GM21576 (cell line): ENCODE measurements around the gene STXBP5L.
"Not testable (repeated sequence)": the region's sequence is repeated elsewhere in the genome, so short reads cannot be mapped to it uniquely, and the experiment has no call there.

ENCODE experiments used
- ATAC-seq: cut with Tn5 transposase; IDR thresholded peaks from one replicate; pipeline ENCODE4 v1.9.1; 2021; ENCODE audit warnings: mild to moderate bottlenecking, moderate library complexity; ENCODE audit not compliant: unreplicated experiment

STXBP5L gene

GRCh38 chr3:121223116-121223515 lies 315.1 kb downstream of the STXBP5L start:
- no peak for ATAC-seq

GRCh38 chr3:121228971-121229370 lies 321.0 kb downstream of the STXBP5L start:
- ATAC-seq = no peak

GRCh38 chr3:121230194-121230593 lies 322.2 kb downstream of the STXBP5L start:
- ATAC-seq = not testable (repeated sequence)

- ATAC-seq = no peak
Observed at GRCh38 chr3:121231872-121232271, 323.9 kb downstream of the STXBP5L start.

- ATAC-seq = no peak
Observed at GRCh38 chr3:121232309-121233225, 324.6 kb downstream of the STXBP5L start.

GRCh38 chr3:121243208-121243607 lies 335.2 kb downstream of the STXBP5L start:
- ATAC-seq = no peak

GRCh38 chr3:121252676-121253075 lies 344.7 kb downstream of the STXBP5L start:
- no peak for ATAC-seq

- no peak for ATAC-seq
Observed at GRCh38 chr3:121269389-121269788, 361.4 kb downstream of the STXBP5L start.

- no peak for ATAC-seq
Observed at GRCh38 chr3:121274411-121274810, 366.4 kb downstream of the STXBP5L start.

- ATAC-seq = no peak
Observed at GRCh38 chr3:121295452-121295851, 387.4 kb downstream of the STXBP5L start.

GRCh38 chr3:121295979-121296378 lies 388.0 kb downstream of the STXBP5L start:
- ATAC-seq = no peak

GRCh38 chr3:121324320-121324719 lies 416.3 kb downstream of the STXBP5L start:
- no peak for ATAC-seq

GRCh38 chr3:121330118-121330517 lies 422.1 kb downstream of the STXBP5L start:
- no peak for ATAC-seq

- ATAC-seq = no peak
Observed at GRCh38 chr3:121330634-121331033, 422.6 kb downstream of the STXBP5L start.

- ATAC-seq = not testable (repeated sequence)
Observed at GRCh38 chr3:121355960-121356359, 448.0 kb downstream of the STXBP5L start.

- no peak for ATAC-seq
Observed at GRCh38 chr3:121362035-121362734, 454.2 kb downstream of the STXBP5L start.

GRCh38 chr3:121388308-121388707 lies 480.3 kb downstream of the STXBP5L start:
- ATAC-seq = not testable (repeated sequence)

- ATAC-seq = not testable (repeated sequence)
Observed at GRCh38 chr3:121395967-121396366, 488.0 kb downstream of the STXBP5L start.

GRCh38 chr3:121398051-121398450 lies 490.0 kb downstream of the STXBP5L start:
- ATAC-seq = not testable (repeated sequence)

GRCh38 chr3:121399820-121400219 lies 491.8 kb downstream of the STXBP5L start:
- no peak for ATAC-seq

GRCh38 chr3:121405631-121406030 lies 497.6 kb downstream of the STXBP5L start:
- no peak for ATAC-seq

GRCh38 chr3:121411523-121411922 lies 503.5 kb downstream of the STXBP5L start:
- ATAC-seq = no peak
